ENCODE data around the gene QRFP. TPM values are rescaled to one million over a fixed set of nuclear protein-coding genes. Genes with fewer than 3 reads are reported as not detected.

Gene QRFP
- polyA plus RNA-seq, 3 donors, result 0.18 to 0.60 (median 0.21) TPM

DNA sequence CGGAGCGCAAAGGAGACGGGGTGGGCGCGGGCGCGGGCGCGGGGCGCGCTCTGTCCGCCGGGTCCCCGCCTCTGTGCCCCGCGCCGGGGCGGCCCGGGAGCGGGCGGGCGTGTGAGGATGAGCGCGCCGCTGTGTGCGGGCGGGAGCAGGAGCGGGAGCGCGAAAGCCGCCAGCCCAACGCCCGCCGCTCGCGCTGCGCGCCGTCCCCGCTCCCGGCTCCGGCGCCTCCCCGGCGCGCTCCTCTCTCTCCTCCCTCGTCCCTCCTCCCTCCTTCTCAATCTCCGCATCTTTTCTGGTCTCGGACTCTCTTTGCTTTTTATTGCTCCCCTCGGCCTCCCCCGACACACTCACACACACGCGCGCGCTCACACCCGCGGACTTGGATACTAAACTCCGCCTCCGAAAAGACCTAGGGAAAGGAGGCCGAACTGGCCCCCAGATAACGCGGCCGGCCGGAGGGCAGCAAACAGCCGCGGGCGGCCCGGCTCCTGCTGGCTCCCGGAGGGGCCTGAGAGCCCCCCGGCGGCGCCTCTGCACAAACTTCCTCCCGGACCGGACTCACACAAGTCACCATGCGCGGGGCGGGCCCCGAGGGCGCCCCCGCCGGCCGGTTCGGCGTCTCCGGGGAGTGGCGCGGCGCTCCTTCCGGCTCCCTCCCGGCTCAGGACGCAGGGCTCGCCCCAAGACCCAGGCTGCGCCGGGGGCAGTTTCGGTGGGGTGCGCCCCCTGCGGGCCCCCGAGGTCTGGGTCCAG lies 42.2 kb upstream of the QRFP start, which contains the start of gene FIBCD1:
Gene FIBCD1 (minus strand): TSS at position 596 of the 753 bp plus-strand sequence. CDS start 640 bp downstream, outside the sequence.
- TF ChIP-seq, protein P1, sequence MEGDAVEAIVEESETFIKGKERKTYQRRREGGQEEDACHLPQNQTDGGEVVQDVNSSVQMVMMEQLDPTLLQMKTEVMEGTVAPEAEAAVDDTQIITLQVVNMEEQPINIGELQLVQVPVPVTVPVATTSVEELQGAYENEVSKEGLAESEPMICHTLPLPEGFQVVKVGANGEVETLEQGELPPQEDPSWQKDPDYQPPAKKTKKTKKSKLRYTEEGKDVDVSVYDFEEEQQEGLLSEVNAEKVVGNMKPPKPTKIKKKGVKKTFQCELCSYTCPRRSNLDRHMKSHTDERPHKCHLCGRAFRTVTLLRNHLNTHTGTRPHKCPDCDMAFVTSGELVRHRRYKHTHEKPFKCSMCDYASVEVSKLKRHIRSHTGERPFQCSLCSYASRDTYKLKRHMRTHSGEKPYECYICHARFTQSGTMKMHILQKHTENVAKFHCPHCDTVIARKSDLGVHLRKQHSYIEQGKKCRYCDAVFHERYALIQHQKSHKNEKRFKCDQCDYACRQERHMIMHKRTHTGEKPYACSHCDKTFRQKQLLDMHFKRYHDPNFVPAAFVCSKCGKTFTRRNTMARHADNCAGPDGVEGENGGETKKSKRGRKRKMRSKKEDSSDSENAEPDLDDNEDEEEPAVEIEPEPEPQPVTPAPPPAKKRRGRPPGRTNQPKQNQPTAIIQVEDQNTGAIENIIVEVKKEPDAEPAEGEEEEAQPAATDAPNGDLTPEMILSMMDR (IDR thresholded peaks at IDR 0.05), result peak; percentile 13
- Histone ChIP-seq H3K27ac (ENCODE audit: low read depth in 1 of 2, low read length in 2 of 2) (no peak within 1 kb of the TSS), H3K9me3 (replicated peaks in 1 of 2; ENCODE audit: control insufficient read depth in 1 of 2, insufficient read depth in 1 of 2, low read length in 2 of 2) (peaks cover 0 to 10% of the 10 kb centered on the region in 2 donors), H3K4me1 (ENCODE audit: control insufficient read depth in 1 of 2, insufficient read depth in 2 of 2, low read length in 2 of 2) (peaks cover 0 to 10% of the 10 kb centered on the region in 2 donors), H3K4me3 (replicated peaks in 1 of 3; ENCODE audit: low read depth in 2 of 3, low read length in 3 of 3) (peak within 1 kb of the TSS in 1 of 3 experiments; percentile 53), H3K4me2 (replicated peaks; ENCODE audit: extremely low read depth, low read length, poor library complexity, severe bottlenecking) (peak within 1 kb of the TSS; percentile 64), H3K9ac (ENCODE audit: insufficient read depth, low read length, poor library complexity, severe bottlenecking) (no peak within 1 kb of the TSS), H3K36me3 (replicated peaks in 1 of 2; ENCODE audit: control insufficient read depth in 1 of 2, insufficient read depth in 2 of 2, low read length in 2 of 2) (no peaks in the 10 kb centered on the region), H3K79me2 (ENCODE audit: insufficient read depth, low read length) (no peaks in the 10 kb centered on the region), H3K27me3 (ENCODE audit: control insufficient read depth in 2 of 2, insufficient read depth in 2 of 2, low read length in 2 of 2) (peaks cover 20 to 75% of the 10 kb centered on the region in 2 donors), H4K20me1 (ENCODE audit: insufficient read depth, low read length) (no peaks in the 10 kb centered on the region), H2AFZ (ENCODE audit: insufficient read depth, low read depth, low read length, poor library complexity, severe bottlenecking) (no peak within 1 kb of the TSS)
- no peak for DNase-seq
- H3K4me3 Mint-ChIP-seq, result peak within 1 kb of the TSS; percentile 69 to 93
- H3K27me3 Mint-ChIP-seq (ENCODE audit: low read depth in 3 of 3), result peaks cover 62 to 91% (median 80%) of the 10 kb centered on the region in 3 donors
- peaks cover 0 to 9% of the 10 kb centered on the region in 2 donors for H3K36me3 Mint-ChIP-seq
- intact Hi-C loops (cut with micrococcal nuclease), result no loop called here
- peaks cover 10% of the 10 kb centered on the region for H3K4me1 Mint-ChIP-seq
- WGBS (ENCODE audit: insufficient coverage), result under 1% methylated on average over 94 of the region's 98 CpGs
- peaks cover 0 to 7% (median 3%) of the 10 kb centered on the region in 7 donors for H3K9me3 Mint-ChIP-seq
- H3K27ac Mint-ChIP-seq, result no peak within 1 kb of the TSS

DNA sequence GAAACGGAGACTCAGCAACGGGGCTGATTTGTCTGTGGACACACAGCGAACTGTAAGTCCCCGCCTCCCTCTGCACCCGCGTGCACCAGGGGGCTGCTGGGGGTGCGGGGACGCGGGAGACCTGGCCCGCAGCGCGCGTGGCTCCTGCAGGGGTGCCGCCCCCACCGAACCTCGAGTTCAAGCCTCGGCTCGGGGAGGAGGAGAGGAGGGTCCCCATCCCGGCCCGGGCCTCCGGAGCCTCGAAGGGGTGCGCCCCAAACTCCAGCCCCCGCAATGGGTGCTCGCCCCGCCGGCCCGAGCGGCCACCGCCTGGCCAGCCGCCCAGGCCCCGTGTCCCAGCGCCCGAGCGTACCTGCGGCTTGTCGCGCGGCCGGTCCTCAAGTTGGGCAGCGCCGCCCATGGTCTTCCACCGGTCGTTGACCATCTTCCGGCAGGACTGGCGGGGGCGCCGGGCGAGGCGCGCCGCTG lies 41.6 kb upstream of the QRFP start:
- Histone ChIP-seq H4K20me1 (ENCODE audit: insufficient read depth, low read length) (no peaks in the 10 kb centered on the region), H2AFZ (ENCODE audit: insufficient read depth, low read depth, low read length, poor library complexity, severe bottlenecking) (no peak overlapping the region), H3K27ac (ENCODE audit: low read depth in 1 of 2, low read length in 2 of 2) (no peak overlapping the region), H3K27me3 (ENCODE audit: control insufficient read depth in 2 of 2, insufficient read depth in 2 of 2, low read length in 2 of 2) (peaks cover 20 to 80% of the 10 kb centered on the region in 2 donors), H3K4me1 (ENCODE audit: control insufficient read depth in 1 of 2, insufficient read depth in 2 of 2, low read length in 2 of 2) (peaks cover 0 to 10% of the 10 kb centered on the region in 2 donors), H3K9ac (ENCODE audit: insufficient read depth, low read length, poor library complexity, severe bottlenecking) (no peak overlapping the region), H3K4me2 (replicated peaks; ENCODE audit: extremely low read depth, low read length, poor library complexity, severe bottlenecking) (peak overlapping the region; percentile 64), H3K36me3 (replicated peaks in 1 of 2; ENCODE audit: control insufficient read depth in 1 of 2, insufficient read depth in 2 of 2, low read length in 2 of 2) (no peaks in the 10 kb centered on the region), H3K9me3 (replicated peaks in 1 of 2; ENCODE audit: control insufficient read depth in 1 of 2, insufficient read depth in 1 of 2, low read length in 2 of 2) (peaks cover 0 to 10% of the 10 kb centered on the region in 2 donors), H3K79me2 (ENCODE audit: insufficient read depth, low read length) (no peaks in the 10 kb centered on the region), H3K4me3 (replicated peaks in 1 of 3; ENCODE audit: low read depth in 2 of 3, low read length in 3 of 3) (no peak overlapping the region)
- Mint-ChIP-seq H3K27ac (no peak overlapping the region), H3K36me3 (peaks cover 0 to 9% of the 10 kb centered on the region in 2 donors), H3K4me3 (peak overlapping the region in 1 of 2 donors; percentile 80), H3K9me3 (peaks cover 0 to 7% (median 3%) of the 10 kb centered on the region in 7 donors), H3K27me3 (ENCODE audit: low read depth in 3 of 3) (peaks cover 62 to 91% (median 81%) of the 10 kb centered on the region in 3 donors), H3K4me1 (peaks cover 10% of the 10 kb centered on the region)
- DNase-seq, result no peak
- intact Hi-C loops (cut with micrococcal nuclease), result no loop called here
- 3% methylated on average over 52 of the region's 52 CpGs for WGBS (ENCODE audit: insufficient coverage)
- TF ChIP-seq, protein P1 (IDR thresholded peaks at IDR 0.05), result no peak

Data from CD14-positive monocyte (primary cell).